DND-41 (cell line): ENCODE measurements around the gene HEATR1.

Source experiments
- EZH2 ChIP-seq: IDR thresholded peaks from 3 replicates; pipeline ENCODE4 v1.6.1; 2012; ENCODE audit warnings: borderline replicate concordance, low read depth, mild to moderate bottlenecking, moderate library complexity, low read length, inconsistent platforms; ENCODE audit not compliant: severe bottlenecking
- TF ChIP-seq, protein P1 (sequence below): IDR thresholded peaks from 2 replicates; pipeline ENCODE4 v1.5.1; 2012; ENCODE audit warnings: borderline replicate concordance, low read length, moderate library complexity, mild to moderate bottlenecking; ENCODE audit not compliant: poor library complexity, severe bottlenecking; ENCODE audit errors: extremely low read depth

DNA sequence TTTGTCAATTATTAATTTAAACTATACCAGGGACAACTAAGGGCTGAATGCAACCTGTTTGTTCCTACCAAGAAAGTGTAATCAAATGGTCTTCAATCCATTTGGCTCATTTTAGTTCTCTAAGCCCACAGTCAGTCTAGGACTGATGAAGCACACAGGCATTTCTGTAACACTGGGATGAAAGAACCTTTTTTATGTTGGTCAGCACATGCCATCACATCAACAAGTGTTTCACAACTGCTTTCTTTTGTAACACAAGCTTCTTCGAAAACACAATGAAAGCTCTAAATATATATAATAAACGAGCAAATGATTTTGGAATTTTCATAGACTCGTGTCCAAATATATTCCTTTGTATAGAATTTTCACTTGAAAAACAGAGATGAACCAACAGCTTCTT, 28.8 kb downstream of the HEATR1 start:
- no peak for TF ChIP-seq EZH2
- TF ChIP-seq, protein P1, sequence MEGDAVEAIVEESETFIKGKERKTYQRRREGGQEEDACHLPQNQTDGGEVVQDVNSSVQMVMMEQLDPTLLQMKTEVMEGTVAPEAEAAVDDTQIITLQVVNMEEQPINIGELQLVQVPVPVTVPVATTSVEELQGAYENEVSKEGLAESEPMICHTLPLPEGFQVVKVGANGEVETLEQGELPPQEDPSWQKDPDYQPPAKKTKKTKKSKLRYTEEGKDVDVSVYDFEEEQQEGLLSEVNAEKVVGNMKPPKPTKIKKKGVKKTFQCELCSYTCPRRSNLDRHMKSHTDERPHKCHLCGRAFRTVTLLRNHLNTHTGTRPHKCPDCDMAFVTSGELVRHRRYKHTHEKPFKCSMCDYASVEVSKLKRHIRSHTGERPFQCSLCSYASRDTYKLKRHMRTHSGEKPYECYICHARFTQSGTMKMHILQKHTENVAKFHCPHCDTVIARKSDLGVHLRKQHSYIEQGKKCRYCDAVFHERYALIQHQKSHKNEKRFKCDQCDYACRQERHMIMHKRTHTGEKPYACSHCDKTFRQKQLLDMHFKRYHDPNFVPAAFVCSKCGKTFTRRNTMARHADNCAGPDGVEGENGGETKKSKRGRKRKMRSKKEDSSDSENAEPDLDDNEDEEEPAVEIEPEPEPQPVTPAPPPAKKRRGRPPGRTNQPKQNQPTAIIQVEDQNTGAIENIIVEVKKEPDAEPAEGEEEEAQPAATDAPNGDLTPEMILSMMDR, result no peak
